ENCODE results near the gene REC8. TPM values are rescaled to one million over a fixed set of nuclear protein-coding genes. Genes with fewer than 3 reads are reported as not detected.

The REC8 gene
- total RNA-seq, 1 experiment from 2014 or later: 6.5 TPM

- Histone ChIP-seq H2AFZ (peak within 1 kb of the TSS; percentile 77), H3K9me2 (ENCODE audit: insufficient read depth) (no peaks in the 10 kb centered on the region), H3K4me1 (replicated peaks; ENCODE audit: insufficient read depth) (peaks cover 11% of the 10 kb centered on the region), H4K20me1 (ENCODE audit: insufficient read depth) (no peaks in the 10 kb centered on the region), H3K36me3 (ENCODE audit: low read depth) (no peaks in the 10 kb centered on the region), H3K27me3 (ENCODE audit: insufficient read depth, low read depth) (no peaks in the 10 kb centered on the region), H3K9me3 (ENCODE audit: insufficient read depth, low read depth) (no peaks in the 10 kb centered on the region), H3K27ac (peak within 1 kb of the TSS; percentile 61), H3K4me2 (peak within 1 kb of the TSS; percentile 93), H3F3A (ENCODE audit: insufficient read depth, low read depth) (peaks cover 3% of the 10 kb centered on the region; the same call in 1 of the 2 replicates), H3K4me3 (peak within 1 kb of the TSS; percentile 88), H3K79me2 (ENCODE audit: low read depth) (peaks cover 17% of the 10 kb centered on the region)
- ChIA-PET POLR2A (ENCODE audit: unreplicated experiment) (interaction anchor here (1.4 kb wide), 1 partner anchor 54 kb away, joined by 8 read pairs; the partner anchor contains the start of gene TINF2), CTCF (interaction anchor here (0.5 to 0.8 kb wide), 2 partner anchors 27 to 154 kb away, joined by 3 read pairs; partner anchors contain the start of gene IRF9)
- TF ChIP-seq CTCF (conservative IDR thresholded peaks at IDR 0.05): no peak
- no peak for TF ChIP-seq EZH2 (IDR thresholded peaks at IDR 0.05; ENCODE audit: low read depth)
- DNase-seq: peak; percentile 86 to 87
- TSS peak; percentile 76 for BruUV-seq (replicated peaks)
- intact Hi-C loops (cut with micrococcal nuclease; ENCODE audit: unreplicated experiment): loop anchor here (1.0 kb wide), 1 partner anchor 27 kb away; the partner anchor contains the start of gene IRF9
These were observed 16.6 kb downstream of the REC8 start, which contains the start of gene IPO4 for GRCh38 chr14:24188251-24189058. TSS of gene IPO4 (minus strand) at chr14:24188816. CDS start at chr14:24188787, 29 bp downstream.

GRCh38 chr14:24189059-24189375 lies 17.1 kb downstream of the REC8 start:
- H3K9me2 ChIP-seq (ENCODE audit: insufficient read depth): no peaks in the 10 kb centered on the region
- H3K36me3 ChIP-seq (ENCODE audit: low read depth): no peaks in the 10 kb centered on the region
- no peaks in the 10 kb centered on the region for H3K27me3 ChIP-seq (ENCODE audit: insufficient read depth, low read depth)
- H4K20me1 ChIP-seq (ENCODE audit: insufficient read depth): no peaks in the 10 kb centered on the region
- peak overlapping the region; percentile 93 for H3K4me2 ChIP-seq
- peaks cover 11% of the 10 kb centered on the region for H3K4me1 ChIP-seq (replicated peaks; ENCODE audit: insufficient read depth)
- no TSS peak for BruUV-seq (replicated peaks)
- no peaks in the 10 kb centered on the region for H3K9me3 ChIP-seq (ENCODE audit: insufficient read depth, low read depth)
- POLR2A ChIA-PET (ENCODE audit: unreplicated experiment): interaction anchor here (1.4 kb wide), 1 partner anchor 53 kb away, joined by 8 read pairs; the partner anchor contains the start of gene TINF2
- peak overlapping the region; percentile 88 for H3K4me3 ChIP-seq
- CTCF ChIA-PET: no interaction called here
- DNase-seq: no peak
- peak overlapping the region; percentile 41; the same call in 1 of the 2 replicates for H3K27ac ChIP-seq
- intact Hi-C loops (cut with micrococcal nuclease; ENCODE audit: unreplicated experiment): no loop called here
- peaks cover 3% of the 10 kb centered on the region; the same call in 1 of the 2 replicates for H3F3A ChIP-seq (ENCODE audit: insufficient read depth, low read depth)
- no peak overlapping the region for H2AFZ ChIP-seq
- peaks cover 18% of the 10 kb centered on the region for H3K79me2 ChIP-seq (ENCODE audit: low read depth)
- TF ChIP-seq CTCF (conservative IDR thresholded peaks at IDR 0.05): no peak
- TF ChIP-seq EZH2 (IDR thresholded peaks at IDR 0.05; ENCODE audit: low read depth): no peak

GRCh38 chr14:24189460-24189859 lies 17.6 kb downstream of the REC8 start:
- Histone ChIP-seq H3K4me3 (peak overlapping the region; percentile 88), H3K27ac (no peak overlapping the region), H2AFZ (no peak overlapping the region), H3K36me3 (ENCODE audit: low read depth) (no peaks in the 10 kb centered on the region), H3K79me2 (ENCODE audit: low read depth) (peaks cover 22% of the 10 kb centered on the region), H3K27me3 (ENCODE audit: insufficient read depth, low read depth) (no peaks in the 10 kb centered on the region), H3K9me2 (ENCODE audit: insufficient read depth) (no peaks in the 10 kb centered on the region), H4K20me1 (ENCODE audit: insufficient read depth) (no peaks in the 10 kb centered on the region), H3F3A (ENCODE audit: insufficient read depth, low read depth) (peaks cover 3% of the 10 kb centered on the region; the same call in 1 of the 2 replicates), H3K4me1 (replicated peaks; ENCODE audit: insufficient read depth) (peaks cover 15% of the 10 kb centered on the region), H3K9me3 (ENCODE audit: insufficient read depth, low read depth) (no peaks in the 10 kb centered on the region), H3K4me2 (peak overlapping the region; percentile 93)
- DNase-seq: no peak
- BruUV-seq (replicated peaks): no TSS peak
- ChIA-PET CTCF (no interaction called here), POLR2A (ENCODE audit: unreplicated experiment) (interaction anchor here (1.4 kb wide), 1 partner anchor 53 kb away, joined by 8 read pairs; the partner anchor contains the start of gene TINF2)
- intact Hi-C loops (cut with micrococcal nuclease; ENCODE audit: unreplicated experiment): no loop called here
- no peak for TF ChIP-seq EZH2 (IDR thresholded peaks at IDR 0.05; ENCODE audit: low read depth)
- TF ChIP-seq CTCF (conservative IDR thresholded peaks at IDR 0.05): no peak
